Fibroblast of the conjunctiva (primary cell): Measurements from ENCODE around the gene VIPR2.

Source experiments
- DNase-seq: peaks from one replicate; pipeline ENCODE4 v3.0.0-alpha.2; 2010; ENCODE audit warnings: low read depth

The VIPR2 gene

DNA sequence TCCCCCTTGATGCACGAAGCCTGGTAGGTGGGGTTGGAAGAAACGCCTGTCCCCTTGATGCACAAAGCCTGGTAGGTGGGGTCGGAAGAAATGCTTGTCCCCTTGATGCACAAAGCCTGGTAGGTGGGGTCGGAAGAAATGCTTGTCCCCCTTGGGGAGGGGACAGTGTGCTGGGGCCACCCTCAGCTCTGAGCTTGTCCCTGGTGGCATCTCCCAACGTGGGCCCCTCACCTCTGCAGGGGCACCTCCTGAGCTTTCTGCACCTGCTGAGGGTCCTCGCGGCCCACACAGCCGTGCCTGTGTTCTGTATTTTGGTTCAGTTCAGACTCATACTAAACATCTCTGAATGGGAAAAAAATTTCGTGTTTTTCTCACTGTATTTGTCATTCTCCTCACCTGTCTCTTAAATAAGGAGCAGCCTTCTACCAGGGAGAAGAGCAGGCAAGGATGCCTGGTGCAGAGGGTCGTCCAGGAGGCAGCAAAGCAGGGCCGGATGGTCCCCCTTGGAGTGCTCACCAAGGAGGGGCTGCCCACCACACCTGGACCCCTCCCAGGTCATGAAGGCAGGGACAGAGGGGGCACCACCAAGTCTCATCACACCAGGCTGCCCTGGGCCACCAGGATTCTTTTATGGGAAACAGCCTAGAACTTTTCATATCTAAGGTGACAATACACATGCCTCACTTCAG is 24.7 kb downstream of the VIPR2 start:
- DNase-seq = no peak

DNA sequence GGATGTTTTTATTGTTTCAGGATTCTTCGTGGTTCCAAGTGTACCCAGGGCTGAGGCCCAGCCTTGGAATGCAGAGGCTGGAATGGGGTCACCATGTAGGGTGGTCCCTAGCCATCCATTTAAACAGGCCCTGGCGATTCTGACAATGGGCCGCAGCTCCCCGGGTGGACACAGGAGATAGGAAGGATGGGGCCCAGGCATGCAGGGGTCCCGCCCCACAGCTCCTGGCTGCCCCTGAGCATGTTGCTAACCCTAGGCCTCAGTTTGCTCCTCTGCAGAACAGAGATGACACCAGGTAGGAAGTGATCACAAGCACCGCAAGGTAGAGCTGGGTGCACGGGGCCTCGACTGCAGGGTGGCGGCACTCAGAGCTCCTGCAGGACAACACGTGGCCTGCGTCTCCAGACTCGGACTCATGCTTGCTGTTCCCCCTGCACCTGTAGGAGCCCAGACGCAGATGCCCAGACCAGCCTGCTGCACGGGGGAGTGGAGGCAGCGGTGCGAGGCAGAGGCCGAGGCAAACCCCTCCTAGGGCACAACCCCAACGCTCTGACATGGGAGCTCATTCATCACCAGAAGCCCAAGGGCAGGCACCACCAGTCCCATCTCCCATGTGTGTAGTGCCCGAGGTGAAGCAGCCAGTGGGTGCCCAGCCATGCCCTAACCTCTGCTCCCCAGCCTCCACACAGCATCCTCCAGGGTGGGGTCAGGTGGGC is 25.5 kb downstream of the VIPR2 start:
- no peak for DNase-seq

DNA sequence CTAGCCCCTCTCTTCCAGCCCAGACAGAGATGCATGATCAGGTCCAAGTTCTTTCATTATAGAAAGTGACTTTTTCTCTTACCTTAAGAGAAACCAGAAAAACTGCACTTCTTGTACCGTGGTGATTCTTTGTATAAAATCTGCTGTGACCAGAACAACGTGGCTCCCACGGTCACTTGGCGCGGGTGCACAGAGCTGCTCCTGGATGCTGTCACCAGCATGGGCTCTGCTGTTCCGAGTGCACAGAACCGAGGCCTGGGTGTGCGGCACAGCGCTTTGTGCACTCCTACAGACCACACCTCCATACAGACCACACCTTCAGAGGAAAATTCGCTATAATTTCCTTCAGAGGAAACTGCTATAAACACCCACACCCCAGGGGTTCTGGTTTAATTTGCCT is 26.0 kb downstream of the VIPR2 start:
- no peak for DNase-seq

DNA sequence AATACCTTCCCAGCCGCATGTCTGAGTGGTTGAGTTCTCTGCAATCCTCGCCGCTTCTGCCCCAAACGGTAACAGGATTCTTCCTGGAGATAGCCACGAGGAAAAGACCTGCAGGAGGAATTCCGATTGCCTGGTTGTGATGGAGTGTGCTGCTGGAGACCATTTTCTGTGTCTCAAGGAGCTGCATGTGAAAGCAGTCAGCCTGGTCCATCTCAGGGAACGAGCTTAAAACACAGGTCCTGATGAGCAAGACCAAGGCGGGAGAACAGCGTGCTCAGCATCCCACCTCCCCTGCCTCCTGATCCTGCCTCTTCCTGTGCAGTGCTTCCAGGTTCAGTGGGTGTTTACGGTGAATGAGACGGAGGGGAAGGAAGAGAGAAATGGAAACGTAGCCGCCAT is 26.5 kb downstream of the VIPR2 start:
- no peak for DNase-seq

- DNase-seq = no peak
Observed at GRCh38 chr7:159117366-159118196, 27.1 kb downstream of the VIPR2 start.

- no peak for DNase-seq
Observed at GRCh38 chr7:159116581-159117339, 27.9 kb downstream of the VIPR2 start.

DNA sequence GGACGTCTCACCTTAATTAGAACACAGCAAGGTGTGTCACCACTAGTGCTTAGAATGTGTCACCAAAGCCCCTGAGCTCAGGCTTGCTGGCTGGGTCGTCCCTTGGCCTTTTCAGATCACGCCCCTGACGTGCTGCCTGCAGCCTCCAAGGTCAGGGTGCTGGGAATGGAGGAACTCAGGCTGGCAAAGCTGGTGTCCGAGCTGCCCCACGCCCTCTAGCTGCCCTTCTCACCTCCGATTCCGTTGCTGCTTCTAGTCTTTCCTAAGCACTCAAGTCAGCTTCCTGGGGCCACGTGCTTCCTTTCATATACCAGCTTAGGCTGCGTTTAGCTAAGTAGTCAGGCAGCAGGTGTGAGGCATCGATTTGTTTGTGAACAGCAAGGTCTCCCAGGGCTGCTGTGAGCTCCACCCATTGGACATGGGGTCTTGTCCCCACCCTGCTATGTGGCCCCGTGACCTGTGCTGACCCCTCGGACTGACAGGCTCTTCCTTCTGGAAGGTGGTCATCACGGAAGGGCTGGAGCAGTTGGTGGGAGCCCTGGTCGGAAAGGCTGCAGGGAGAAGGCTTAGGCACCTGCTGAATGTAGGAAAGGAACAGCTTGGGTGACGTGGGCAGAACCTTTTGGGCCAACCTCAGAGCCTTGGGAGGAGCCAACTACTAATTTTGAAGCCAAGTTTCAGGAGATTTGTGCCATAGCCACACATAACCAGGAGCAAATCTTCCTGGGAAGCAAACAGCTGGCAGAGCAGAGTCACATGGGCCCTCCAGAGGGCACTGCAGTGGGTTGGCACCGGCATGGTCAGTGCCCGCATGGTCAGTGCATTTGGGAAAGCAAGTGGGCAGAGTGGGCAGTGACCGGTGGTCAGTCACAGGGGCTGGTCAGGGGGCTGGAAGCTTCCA is 28.8 kb downstream of the VIPR2 start:
- DNase-seq = no peak

DNA sequence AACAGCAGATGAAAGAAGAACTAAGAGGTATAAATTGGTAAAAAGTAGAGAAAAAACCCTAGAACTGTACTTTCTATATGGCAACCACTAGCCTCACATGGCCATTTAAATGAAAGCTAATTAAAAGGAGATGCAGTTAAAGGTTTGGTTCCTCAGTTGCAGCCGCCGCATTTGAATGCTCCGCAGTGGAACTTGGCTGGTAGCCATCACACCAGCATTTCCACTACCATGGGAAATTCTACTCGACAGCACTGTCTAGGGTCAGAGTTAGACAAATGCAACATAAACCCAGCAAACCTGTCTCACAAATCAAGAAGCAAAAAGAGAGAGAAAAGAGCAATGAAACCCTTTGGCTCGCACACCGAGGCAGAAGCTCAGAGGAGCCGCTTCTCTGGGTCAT is 29.7 kb downstream of the VIPR2 start:
- no peak for DNase-seq

- no peak for DNase-seq
Observed at GRCh38 chr7:159114096-159114495, 30.6 kb downstream of the VIPR2 start.

GRCh38 chr7:159113056-159113455 is 31.6 kb downstream of the VIPR2 start:
- no peak for DNase-seq

DNA sequence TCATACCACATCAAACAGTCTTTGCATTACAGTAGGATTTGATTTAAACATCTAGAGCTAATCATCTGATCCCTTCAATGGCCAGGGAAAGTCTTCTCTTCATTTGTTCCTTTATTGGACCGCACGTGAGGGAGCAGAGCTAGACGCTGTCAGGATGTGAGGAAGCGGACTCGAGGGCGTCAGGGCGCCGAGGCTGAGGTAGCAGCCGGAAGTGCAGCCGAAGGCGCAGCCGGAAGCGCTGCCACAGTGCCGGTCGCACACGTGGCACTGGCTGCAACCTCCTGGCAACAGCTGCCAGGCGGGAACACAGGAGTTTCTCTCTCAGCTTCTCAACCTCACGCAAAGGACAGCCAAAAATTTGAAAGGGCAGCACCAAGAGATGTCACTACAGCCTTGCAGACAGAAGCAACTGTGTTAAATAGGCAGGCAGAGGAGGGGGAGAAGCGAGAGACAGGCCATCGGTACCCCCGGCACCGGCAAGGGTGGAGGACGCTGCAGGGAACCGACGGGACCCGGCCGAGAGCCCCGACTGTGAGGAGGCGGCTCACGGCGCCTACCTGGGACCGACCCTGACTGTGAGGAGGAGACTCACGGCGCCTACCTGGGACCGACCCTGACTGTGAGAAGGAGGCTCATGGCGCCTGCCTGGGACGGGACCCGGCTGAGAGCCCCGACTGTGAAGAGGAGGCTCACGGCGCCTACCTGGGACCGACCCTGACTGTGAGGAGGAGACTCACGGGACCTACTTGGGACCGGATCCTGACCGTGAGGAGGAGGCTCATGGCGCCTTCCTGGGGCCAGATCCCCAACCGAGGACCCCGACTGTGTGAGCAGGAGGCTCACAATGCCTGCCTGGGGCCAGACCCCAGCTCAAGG is 32.3 kb downstream of the VIPR2 start:
- DNase-seq = no peak

DNA sequence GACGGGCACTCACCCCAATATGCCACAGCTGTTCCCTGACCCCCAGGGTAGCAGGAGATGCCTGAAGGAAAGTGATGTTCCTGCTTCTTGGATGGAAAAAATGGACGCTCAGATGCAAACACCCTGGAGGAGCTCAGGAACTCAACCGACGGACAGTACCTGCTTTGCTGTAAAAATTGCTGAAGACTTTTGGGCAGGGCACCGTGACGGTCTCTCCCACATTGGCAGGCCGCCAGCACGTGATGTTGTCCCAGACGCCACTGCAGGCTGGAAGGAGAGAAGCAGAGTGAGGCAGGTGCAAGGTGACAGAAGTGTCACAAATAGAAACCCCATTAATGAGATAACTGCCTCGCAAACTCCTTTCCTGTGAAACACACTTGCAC is 35.0 kb downstream of the VIPR2 start:
- DNase-seq = no peak

- DNase-seq = no peak
Observed at GRCh38 chr7:159108941-159109652, 35.6 kb downstream of the VIPR2 start.

GRCh38 chr7:159108491-159108890 is 36.2 kb downstream of the VIPR2 start:
- DNase-seq = no peak

DNA sequence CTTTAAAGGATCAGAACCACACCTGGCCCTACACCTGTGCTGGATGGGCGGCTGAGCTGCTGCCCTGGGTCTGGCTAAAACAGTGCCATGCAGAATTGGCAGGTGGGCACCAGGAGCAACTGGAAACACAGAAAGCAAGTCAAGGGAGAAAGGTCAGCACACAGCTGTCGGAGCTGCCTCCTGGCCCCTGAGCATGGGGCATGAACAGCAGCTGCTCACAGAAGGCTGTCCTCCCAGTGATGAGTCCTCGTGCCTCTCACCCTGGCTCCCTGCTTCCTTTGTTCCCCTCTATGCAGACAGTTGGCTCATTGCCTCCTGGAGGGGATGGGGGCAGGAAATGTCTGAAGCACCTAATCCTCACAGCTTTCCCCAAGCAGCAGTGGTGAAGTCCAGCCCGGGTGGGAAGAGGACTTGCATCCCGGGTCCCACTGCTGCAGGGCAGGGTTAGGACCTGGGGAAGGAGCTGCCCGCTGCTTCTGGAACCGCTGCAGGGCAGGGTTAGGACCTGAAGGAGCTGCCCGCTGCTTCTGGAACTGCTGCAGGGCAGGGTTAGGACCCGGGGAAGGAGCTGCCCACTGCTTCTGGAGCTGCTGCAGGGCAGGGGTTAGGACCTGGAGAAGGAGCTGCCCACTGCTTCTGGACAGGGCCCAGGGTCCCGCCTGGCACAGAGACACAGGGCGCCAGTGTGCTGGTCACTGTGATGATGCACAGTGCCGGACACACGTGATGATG is 37.3 kb downstream of the VIPR2 start:
- no peak for DNase-seq

GRCh38 chr7:159105832-159106811 is 38.5 kb downstream of the VIPR2 start:
- DNase-seq = no peak

GRCh38 chr7:159105066-159105780 is 39.4 kb downstream of the VIPR2 start:
- DNase-seq = no peak
